Right lobe of liver (tissue), 6 donors: ENCODE results near the gene PRMT7. TPM values are rescaled to one million over a fixed set of nuclear protein-coding genes. Genes with fewer than 3 reads are reported as not detected.
A peak's percentile ranks its signal among the peaks of the same experiment; 100 is the strongest.

ENCODE experiments used
- ATAC-seq, 4 donors: fragments of 200-7000 bp; cut with Tn5 transposase; one replicate each; pipeline ENCODE4 v1.9.1; 2020; ENCODE audit warnings: mild to moderate bottlenecking in 4 of 4, moderate library complexity in 4 of 4
- DNase-seq, 3 donors: peaks; one replicate each; pipeline ENCODE4 v3.0.0-alpha.2; 2020
- H3K27ac ChIP-seq, 3 donors: fragments of 200-600 bp; one replicate each; pipeline ENCODE4 v1.8.0; 2022
- H3K27me3 ChIP-seq, 2 donors: fragments of 200-600 bp; one replicate each; pipeline ENCODE4 v1.8.0; 2022
- H3K36me3 ChIP-seq, 4 donors: fragments of 200-600 bp; sonication (generic) in 1 of 4; one replicate each; pipeline versions ENCODE4 v1.5.1 to v1.8.0; 2017 to 2022; ENCODE audit warnings: control low read depth in 1 of 4
- H3K4me1 ChIP-seq, 4 donors: fragments of 200-600 bp; sonication (generic) in 1 of 4; one replicate each; pipeline versions ENCODE4 v1.5.1 to v1.8.0; 2017 to 2022; ENCODE audit warnings: control low read depth in 1 of 4
- H3K4me3 ChIP-seq, 3 donors: fragments of 200-600 bp; one replicate each; pipeline ENCODE4 v1.8.0; 2022
- H3K9me3 ChIP-seq, 4 donors: fragments of 200-600 bp; sonication (generic) in 1 of 4; one replicate each; pipeline versions ENCODE4 v1.5.1 to v1.8.0; 2017 to 2022; ENCODE audit warnings: control low read depth in 1 of 4
- CTCF ChIP-seq, 4 donors: fragments of 200-600 bp in 3 of 4; fragments of 450-650 bp in 1 of 4; IDR thresholded peaks; one replicate each; pipeline versions ENCODE4 v1.5.1 to v1.8.0; 2016 to 2022; ENCODE audit warnings: antibody characterized with exemption in 4 of 4, mild to moderate bottlenecking in 2 of 4
- POLR2A ChIP-seq: fragments of 450-650 bp; IDR thresholded peaks from one replicate; pipeline ENCODE4 v1.6.1; 2017; ENCODE audit warnings: antibody characterized with exemption, mild to moderate bottlenecking
- WGBS: methylation state at CpG from one replicate; pipeline ENCODE4 v1.1.6; 2018; ENCODE audit warnings: low coverage, low lambda C conversion rate; ENCODE audit not compliant: insufficient coverage; ENCODE audit errors: missing lambda C conversion rate; 5-methylcytosine and 5-hydroxymethylcytosine counted together
- intact Hi-C, 2 donors: fragments of 100-400 bp; cut with DNase I; formaldehyde crosslinking; loops; one replicate each; pipeline versions ENCODE4 v1.11.2 to v1.14.1; 2022
- total RNA-seq, 6 experiments: library from RNA; depleted of rRNA in 2 of 6; stranded (reverse); fragments of >200 nt in 2 of 6; fragmentation: NEBNext Ultra II Directional in 3 of 6; extraction: Animal tissue kit (Norgen Biotek cat#: 25700) in 3 of 6; gene quantifications; one replicate each; pipeline versions ENCODE4 v1.1.0 to v1.2.4, GENCODE V29; 2016 to 2023
- donor health status: DM: no; HTN: yes; CAD: no.
- donor health status: DM: no; HTN: no; CAD: no.
- donor health status: DM: no; HTN: no; CAD: no.
- donor health status: DM: no; HTN: yes; CAD: no.
- donor health status: DM: no; HTN: yes; CAD: no.

Gene PRMT7
- total RNA-seq, 6 experiments from 2014 or later = 13.1 to 28.3 (median 21.1) TPM

- ATAC-seq = no peak
- no peaks in the 10 kb centered on the region for H3K4me1 ChIP-seq
- no peaks in the 10 kb centered on the region for H3K27me3 ChIP-seq
- H3K27ac ChIP-seq = no peak overlapping the region
- WGBS = 90% methylated on average over 5 of the region's 5 CpGs
- TF ChIP-seq CTCF (IDR thresholded peaks at IDR 0.05) (no peak), POLR2A (no peak)
- no peak overlapping the region for H3K4me3 ChIP-seq
- DNase-seq = no peak
- no peaks in the 10 kb centered on the region for H3K9me3 ChIP-seq
- H3K36me3 ChIP-seq = no peaks in the 10 kb centered on the region
- intact Hi-C loops = no loop called here
Measured at GRCh38 chr16:68292425-68292824, 18.4 kb upstream of the PRMT7 start.

DNA sequence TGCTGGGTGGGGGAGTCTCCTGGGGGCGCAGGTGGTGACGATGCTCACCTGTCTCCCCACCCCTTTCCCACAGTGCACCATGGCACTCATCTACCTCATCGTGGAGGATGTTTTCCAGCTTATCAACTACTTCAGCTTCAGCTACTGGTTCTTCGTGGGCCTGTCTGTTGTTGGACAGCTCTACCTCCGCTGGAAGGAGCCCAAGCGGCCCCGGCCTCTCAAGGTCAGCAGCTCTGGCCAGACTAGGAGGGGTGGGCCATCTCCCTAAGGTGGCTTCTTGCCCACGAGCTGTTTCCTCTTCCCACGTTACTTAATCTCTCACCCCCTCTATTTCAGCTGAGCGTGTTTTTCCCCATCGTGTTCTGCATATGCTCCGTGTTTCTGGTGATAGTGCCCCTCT is 14.5 kb upstream of the PRMT7 start:
- 83% methylated on average over 6 of the region's 12 CpGs for whole genome bisulfite sequencing
- H3K4me3 ChIP-seq = no peak overlapping the region
- no peaks in the 10 kb centered on the region for H3K27me3 ChIP-seq
- H3K9me3 ChIP-seq = no peaks in the 10 kb centered on the region
- H3K27ac ChIP-seq = no peak overlapping the region
- H3K4me1 ChIP-seq = no peaks in the 10 kb centered on the region
- peaks cover 0 to 23% (median 9%) of the 10 kb centered on the region in 4 donors for H3K36me3 ChIP-seq
- intact Hi-C loops = no loop called here
- ATAC-seq = no peak
- TF ChIP-seq CTCF (IDR thresholded peaks at IDR 0.05) (no peak), POLR2A (no peak)
- DNase-seq = no peak

- TF ChIP-seq CTCF (IDR thresholded peaks at IDR 0.05) (no peak), POLR2A (no peak)
- Histone ChIP-seq H3K27me3 (no peaks in the 10 kb centered on the region), H3K4me1 (no peaks in the 10 kb centered on the region), H3K36me3 (peaks cover 0 to 27% (median 10%) of the 10 kb centered on the region in 4 donors), H3K9me3 (no peaks in the 10 kb centered on the region), H3K4me3 (no peak overlapping the region), H3K27ac (no peak overlapping the region)
- 91% methylated on average over 3 of the region's 6 CpGs for WGBS
- intact Hi-C loops = no loop called here
- ATAC-seq (peak in 3 of 4 donors; percentile 26 to 40 (median 38)), DNase-seq (no peak)
Measured at GRCh38 chr16:68296693-68297092, 14.1 kb upstream of the PRMT7 start.

GRCh38 chr16:68297908-68298307 is 12.9 kb upstream of the PRMT7 start:
- Histone ChIP-seq H3K4me3 (no peak overlapping the region), H3K27me3 (no peaks in the 10 kb centered on the region), H3K4me1 (no peaks in the 10 kb centered on the region), H3K36me3 (peaks cover 0 to 38% (median 17%) of the 10 kb centered on the region in 4 donors), H3K9me3 (no peaks in the 10 kb centered on the region), H3K27ac (no peak overlapping the region)
- TF ChIP-seq CTCF (IDR thresholded peaks at IDR 0.05) (no peak), POLR2A (no peak)
- DNase-seq (no peak), ATAC-seq (no peak)
- WGBS = 65% methylated on average over 3 of the region's 3 CpGs
- intact Hi-C loops = no loop called here

GRCh38 chr16:68298312-68298711 is 12.5 kb upstream of the PRMT7 start:
- intact Hi-C loops = no loop called here
- Histone ChIP-seq H3K36me3 (peaks cover 0 to 38% (median 19%) of the 10 kb centered on the region in 4 donors), H3K4me1 (no peaks in the 10 kb centered on the region), H3K27me3 (no peaks in the 10 kb centered on the region), H3K27ac (no peak overlapping the region), H3K4me3 (no peak overlapping the region), H3K9me3 (no peaks in the 10 kb centered on the region)
- DNase-seq = no peak
- TF ChIP-seq POLR2A = no peak
- TF ChIP-seq CTCF (IDR thresholded peaks at IDR 0.05) = no peak
- WGBS = 38% methylated on average over 2 of the region's 3 CpGs
- ATAC-seq = no peak
